Activated CD8-positive, alpha-beta memory T cell treated with anti-CD3 and anti-CD28 coated beads, Interleukin-2, amount 50 U/mL, for 1 hour (primary cell): ENCODE data around the gene SLX9.
"Not testable (repeated sequence)": the region's sequence is repeated elsewhere in the genome, so short reads cannot be mapped to it uniquely, and the experiment has no call there.

ENCODE experiments used
- DNase-seq: peaks from one replicate; pipeline ENCODE4 v3.0.0-alpha.2; 2020; ENCODE audit errors: extremely low read depth

Gene SLX9

GRCh38 chr21:45019076-45019886 lies 79.5 kb downstream of the SLX9 start:
- DNase-seq: no peak

GRCh38 chr21:45019887-45020537 lies 80.2 kb downstream of the SLX9 start:
- no peak for DNase-seq

GRCh38 chr21:45020629-45021427 lies 81.0 kb downstream of the SLX9 start:
- DNase-seq: no peak

- DNase-seq: no peak
Measured at GRCh38 chr21:45021428-45022347, 81.9 kb downstream of the SLX9 start.

GRCh38 chr21:45022348-45022675 lies 82.5 kb downstream of the SLX9 start:
- DNase-seq: no peak

- no peak for DNase-seq
Measured at GRCh38 chr21:45022736-45023135, 82.9 kb downstream of the SLX9 start.

- DNase-seq: not testable (repeated sequence)
Measured at GRCh38 chr21:45024516-45024915, 84.7 kb downstream of the SLX9 start.

GRCh38 chr21:45026066-45026745 lies 86.4 kb downstream of the SLX9 start:
- no peak for DNase-seq
